Activated naive CD4-positive, alpha-beta T cell treated with anti-CD3 and anti-CD28 coated beads for 36 hours (primary cell): ENCODE measurements around the gene CSRNP3. TPM values are rescaled to one million over a fixed set of nuclear protein-coding genes. Genes with fewer than 3 reads are reported as not detected.

Experiments used
- CTCF ChIA-PET: fragments of 350-600 bp; sonication (Branson Sonifier 250); formaldehyde crosslinking; loops from one replicate; lab custom pipeline; 2021; ENCODE audit warnings: antibody characterized with exemption; lab: Charles Lee
- DNase-seq: peaks from one replicate; pipeline ENCODE4 v3.0.0-alpha.2; 2020
- H3K27ac Mint-ChIP-seq: one replicate; pipeline ENCODE4 v1.8.0; 2021; ENCODE audit warnings: mild to moderate bottlenecking, mixed read lengths
- H3K27me3 Mint-ChIP-seq: one replicate; pipeline ENCODE4 v1.8.0; 2021; ENCODE audit warnings: low read depth, mixed read lengths
- H3K36me3 Mint-ChIP-seq: one replicate; pipeline ENCODE4 v1.8.0; 2021; ENCODE audit warnings: low read depth, mixed read lengths
- H3K4me1 Mint-ChIP-seq: one replicate; pipeline ENCODE4 v1.8.0; 2021; ENCODE audit warnings: low read depth, mixed read lengths
- H3K4me3 Mint-ChIP-seq: one replicate; pipeline ENCODE4 v1.8.0; 2021; ENCODE audit warnings: mild to moderate bottlenecking, moderate library complexity, mixed read lengths
- H3K9me3 Mint-ChIP-seq: one replicate; pipeline ENCODE4 v1.8.0; 2021; ENCODE audit warnings: mixed read lengths
- intact Hi-C: fragments of 100-400 bp; cut with micrococcal nuclease; formaldehyde crosslinking; loops from one replicate; pipeline ENCODE4 v1.15.1; 2023
- total RNA-seq, 2 experiments: library from RNA; stranded (reverse); gene quantifications; one replicate each; pipeline ENCODE4 v1.2.3, GENCODE V29; 2021

CSRNP3 gene
- total RNA-seq, 2 experiments from 2014 or later, result not detected

GRCh38 chr2:165474619-165475276, 5.2 kb downstream of the CSRNP3 start:
- CTCF ChIA-PET, result no interaction called here
- no peak overlapping the region for H3K27ac Mint-ChIP-seq
- no peaks in the 10 kb centered on the region for H3K9me3 Mint-ChIP-seq
- H3K4me1 Mint-ChIP-seq, result no peaks in the 10 kb centered on the region
- intact Hi-C loops, result no loop called here
- H3K27me3 Mint-ChIP-seq, result no peaks in the 10 kb centered on the region
- DNase-seq, result no peak
- H3K4me3 Mint-ChIP-seq, result no peak overlapping the region
- no peaks in the 10 kb centered on the region for H3K36me3 Mint-ChIP-seq

- H3K27ac Mint-ChIP-seq, result no peak overlapping the region
- H3K9me3 Mint-ChIP-seq, result no peaks in the 10 kb centered on the region
- no peaks in the 10 kb centered on the region for H3K27me3 Mint-ChIP-seq
- intact Hi-C loops, result no loop called here
- no peak overlapping the region for H3K4me3 Mint-ChIP-seq
- H3K4me1 Mint-ChIP-seq, result no peaks in the 10 kb centered on the region
- no peaks in the 10 kb centered on the region for H3K36me3 Mint-ChIP-seq
- no peak for DNase-seq
- CTCF ChIA-PET, result no interaction called here
Measured at GRCh38 chr2:165475277-165476004, 5.9 kb downstream of the CSRNP3 start.

GRCh38 chr2:165479856-165480255, 10.4 kb downstream of the CSRNP3 start:
- no peak for DNase-seq
- peaks cover 2% of the 10 kb centered on the region for H3K27me3 Mint-ChIP-seq
- intact Hi-C loops, result no loop called here
- H3K4me3 Mint-ChIP-seq, result no peak overlapping the region
- CTCF ChIA-PET, result no interaction called here
- H3K4me1 Mint-ChIP-seq, result no peaks in the 10 kb centered on the region
- no peaks in the 10 kb centered on the region for H3K36me3 Mint-ChIP-seq
- no peaks in the 10 kb centered on the region for H3K9me3 Mint-ChIP-seq
- H3K27ac Mint-ChIP-seq, result no peak overlapping the region

- CTCF ChIA-PET, result no interaction called here
- intact Hi-C loops, result no loop called here
- no peaks in the 10 kb centered on the region for H3K4me1 Mint-ChIP-seq
- H3K27ac Mint-ChIP-seq, result no peak overlapping the region
- no peaks in the 10 kb centered on the region for H3K9me3 Mint-ChIP-seq
- peaks cover 3% of the 10 kb centered on the region for H3K27me3 Mint-ChIP-seq
- H3K4me3 Mint-ChIP-seq, result no peak overlapping the region
- H3K36me3 Mint-ChIP-seq, result no peaks in the 10 kb centered on the region
- no peak for DNase-seq
Measured at GRCh38 chr2:165494573-165494972, 25.1 kb downstream of the CSRNP3 start.

- H3K4me3 Mint-ChIP-seq, result no peak overlapping the region
- CTCF ChIA-PET, result no interaction called here
- H3K36me3 Mint-ChIP-seq, result no peaks in the 10 kb centered on the region
- no peaks in the 10 kb centered on the region for H3K9me3 Mint-ChIP-seq
- intact Hi-C loops, result no loop called here
- no peak for DNase-seq
- H3K27ac Mint-ChIP-seq, result no peak overlapping the region
- peaks cover 3% of the 10 kb centered on the region for H3K27me3 Mint-ChIP-seq
- no peaks in the 10 kb centered on the region for H3K4me1 Mint-ChIP-seq
Measured at GRCh38 chr2:165497659-165498317, 28.3 kb downstream of the CSRNP3 start.

- Mint-ChIP-seq H3K36me3 (no peaks in the 10 kb centered on the region), H3K4me3 (no peak overlapping the region), H3K27me3 (peaks cover 3% of the 10 kb centered on the region), H3K9me3 (no peaks in the 10 kb centered on the region), H3K27ac (no peak overlapping the region), H3K4me1 (no peaks in the 10 kb centered on the region)
- no peak for DNase-seq
- intact Hi-C loops, result no loop called here
- CTCF ChIA-PET, result no interaction called here
Measured at GRCh38 chr2:165499131-165499530, 29.6 kb downstream of the CSRNP3 start.

- peaks cover 3% of the 10 kb centered on the region for H3K27me3 Mint-ChIP-seq
- intact Hi-C loops, result no loop called here
- H3K27ac Mint-ChIP-seq, result no peak overlapping the region
- H3K4me1 Mint-ChIP-seq, result no peaks in the 10 kb centered on the region
- CTCF ChIA-PET, result no interaction called here
- H3K9me3 Mint-ChIP-seq, result no peaks in the 10 kb centered on the region
- H3K36me3 Mint-ChIP-seq, result no peaks in the 10 kb centered on the region
- no peak for DNase-seq
- no peak overlapping the region for H3K4me3 Mint-ChIP-seq
Measured at GRCh38 chr2:165500001-165500400, 30.5 kb downstream of the CSRNP3 start.

GRCh38 chr2:165500816-165501215, 31.3 kb downstream of the CSRNP3 start:
- Mint-ChIP-seq H3K4me3 (no peak overlapping the region), H3K27me3 (peaks cover 3% of the 10 kb centered on the region), H3K27ac (no peak overlapping the region), H3K9me3 (no peaks in the 10 kb centered on the region), H3K4me1 (no peaks in the 10 kb centered on the region), H3K36me3 (no peaks in the 10 kb centered on the region)
- CTCF ChIA-PET, result no interaction called here
- intact Hi-C loops, result no loop called here
- DNase-seq, result no peak

- Mint-ChIP-seq H3K4me3 (no peak overlapping the region), H3K27me3 (no peaks in the 10 kb centered on the region), H3K36me3 (no peaks in the 10 kb centered on the region), H3K27ac (no peak overlapping the region), H3K9me3 (no peaks in the 10 kb centered on the region), H3K4me1 (no peaks in the 10 kb centered on the region)
- DNase-seq, result no peak
- CTCF ChIA-PET, result no interaction called here
- intact Hi-C loops, result no loop called here
Measured at GRCh38 chr2:165505514-165505913, 36.0 kb downstream of the CSRNP3 start.

- DNase-seq, result no peak
- H3K4me1 Mint-ChIP-seq, result no peaks in the 10 kb centered on the region
- no peak overlapping the region for H3K4me3 Mint-ChIP-seq
- CTCF ChIA-PET, result interaction anchor here (0.9 kb wide), 1 partner anchor 10 kb away, joined by 7 read pairs; no protein-coding TSS in a partner anchor
- H3K27ac Mint-ChIP-seq, result no peak overlapping the region
- H3K9me3 Mint-ChIP-seq, result no peaks in the 10 kb centered on the region
- H3K36me3 Mint-ChIP-seq, result no peaks in the 10 kb centered on the region
- no peaks in the 10 kb centered on the region for H3K27me3 Mint-ChIP-seq
- intact Hi-C loops, result no loop called here
Measured at GRCh38 chr2:165508927-165509326, 39.4 kb downstream of the CSRNP3 start.

- no peak overlapping the region for H3K27ac Mint-ChIP-seq
- no peaks in the 10 kb centered on the region for H3K4me1 Mint-ChIP-seq
- CTCF ChIA-PET, result no interaction called here
- no peaks in the 10 kb centered on the region for H3K36me3 Mint-ChIP-seq
- intact Hi-C loops, result no loop called here
- no peak overlapping the region for H3K4me3 Mint-ChIP-seq
- no peak for DNase-seq
- no peaks in the 10 kb centered on the region for H3K27me3 Mint-ChIP-seq
- H3K9me3 Mint-ChIP-seq, result no peaks in the 10 kb centered on the region
Measured at GRCh38 chr2:165513479-165513878, 44.0 kb downstream of the CSRNP3 start.

GRCh38 chr2:165518611-165519010, 49.1 kb downstream of the CSRNP3 start:
- Mint-ChIP-seq H3K4me3 (no peak overlapping the region), H3K36me3 (no peaks in the 10 kb centered on the region), H3K27ac (no peak overlapping the region), H3K9me3 (no peaks in the 10 kb centered on the region), H3K4me1 (no peaks in the 10 kb centered on the region), H3K27me3 (no peaks in the 10 kb centered on the region)
- CTCF ChIA-PET, result interaction anchor here (0.7 kb wide), 2 partner anchors 10 to 12 kb away, joined by 6 to 7 read pairs; no protein-coding TSS in a partner anchor
- DNase-seq, result no peak
- intact Hi-C loops, result no loop called here
